ENCODE results near the gene ELAVL3. TPM values are rescaled to one million over a fixed set of nuclear protein-coding genes. Genes with fewer than 3 reads are reported as not detected.
"Not testable (repeated sequence)": the region's sequence is repeated elsewhere in the genome, so short reads cannot be mapped to it uniquely, and the experiment has no call there.

Gene ELAVL3
- total RNA-seq, 4 donors from 2014 or later: not detected

- H3K27ac ChIP-seq: no peak overlapping the region
- TF ChIP-seq CTCF (IDR thresholded peaks at IDR 0.05 in 4 of 5, conservative IDR thresholded peaks at IDR 0.05 in 1 of 5) (no peak), POLR2A (IDR thresholded peaks at IDR 0.05) (no peak)
- H3K4me1 ChIP-seq: peaks cover 6 to 12% of the 10 kb centered on the region in 2 donors
- no peak for ATAC-seq
- no peak overlapping the region for H3K4me3 ChIP-seq
- H3K36me3 ChIP-seq: no peaks in the 10 kb centered on the region
- DNase-seq: no peak
- H3K27me3 ChIP-seq: peaks cover 34 to 54% (median 36%) of the 10 kb centered on the region in 3 donors
- in situ Hi-C loops (cut with MboI; ENCODE audit: low sequenced_read_pairs in 4 of 4) (no loop called here), intact Hi-C loops (cut with DNase I; ENCODE audit: low total_unique reads) (no loop called here)
- H3K9me3 ChIP-seq: no peaks in the 10 kb centered on the region
These were observed 2.4 kb downstream of the ELAVL3 start for GRCh38 chr19:11478167-11479089.

- Histone ChIP-seq H3K4me1 (no peaks in the 10 kb centered on the region), H3K27me3 (peaks cover 11 to 29% (median 11%) of the 10 kb centered on the region in 3 donors), H3K9me3 (no peaks in the 10 kb centered on the region), H3K4me3 (no peak overlapping the region), H3K36me3 (no peaks in the 10 kb centered on the region), H3K27ac (no peak overlapping the region)
- intact Hi-C loops (cut with DNase I; ENCODE audit: low total_unique reads): no loop called here
- ATAC-seq (no peak), DNase-seq (no peak)
- TF ChIP-seq CTCF (IDR thresholded peaks at IDR 0.05 in 4 of 5, conservative IDR thresholded peaks at IDR 0.05 in 1 of 5) (no peak), POLR2A (IDR thresholded peaks at IDR 0.05) (no peak)
- in situ Hi-C loops (cut with MboI; ENCODE audit: low sequenced_read_pairs in 4 of 4): no loop called here
These were observed 5.0 kb downstream of the ELAVL3 start for GRCh38 chr19:11475861-11476260.

GRCh38 chr19:11475343-11475742 is 5.5 kb downstream of the ELAVL3 start:
- peaks cover 7 to 24% (median 7%) of the 10 kb centered on the region in 3 donors for H3K27me3 ChIP-seq
- H3K9me3 ChIP-seq; H3K4me3 ChIP-seq; DNase-seq; H3K27ac ChIP-seq; H3K36me3 ChIP-seq; in situ Hi-C loops (cut with MboI; ENCODE audit: low sequenced_read_pairs in 4 of 4); intact Hi-C loops (cut with DNase I; ENCODE audit: low total_unique reads); ATAC-seq; H3K4me1 ChIP-seq: not testable (repeated sequence)

- no peak for DNase-seq
- TF ChIP-seq CTCF (IDR thresholded peaks at IDR 0.05 in 4 of 5, conservative IDR thresholded peaks at IDR 0.05 in 1 of 5) (no peak), POLR2A (IDR thresholded peaks at IDR 0.05) (no peak)
- Histone ChIP-seq H3K27ac (no peak overlapping the region), H3K36me3 (no peaks in the 10 kb centered on the region), H3K9me3 (no peaks in the 10 kb centered on the region), H3K27me3 (peaks cover 0 to 8% (median 0%) of the 10 kb centered on the region in 3 donors), H3K4me3 (no peak overlapping the region), H3K4me1 (no peaks in the 10 kb centered on the region)
- in situ Hi-C loops (cut with MboI; ENCODE audit: low sequenced_read_pairs in 4 of 4) (no loop called here), intact Hi-C loops (cut with DNase I; ENCODE audit: low total_unique reads) (no loop called here)
- no peak for ATAC-seq
These were observed 7.1 kb downstream of the ELAVL3 start for GRCh38 chr19:11473725-11474124.

GRCh38 chr19:11468266-11468845 is 12.5 kb downstream of the ELAVL3 start:
- not testable (repeated sequence) for ATAC-seq

More at GRCh38 chr19:11468266-11468845, 12.5 kb downstream of the ELAVL3 start:
- H3K27ac ChIP-seq; H3K4me3 ChIP-seq; in situ Hi-C loops (cut with MboI; ENCODE audit: low sequenced_read_pairs in 4 of 4); H3K4me1 ChIP-seq; H3K27me3 ChIP-seq; H3K36me3 ChIP-seq; intact Hi-C loops (cut with DNase I; ENCODE audit: low total_unique reads); DNase-seq; H3K9me3 ChIP-seq: not testable (repeated sequence)

Measured in gastrocnemius medialis (tissue), 4 donors.